ENCODE results near the gene MAP7D1.
A peak's percentile ranks its signal among the peaks of the same experiment; 100 is the strongest.
"Not testable (repeated sequence)": the region's sequence is repeated elsewhere in the genome, so short reads cannot be mapped to it uniquely, and the experiment has no call there.

The MAP7D1 gene

DNA sequence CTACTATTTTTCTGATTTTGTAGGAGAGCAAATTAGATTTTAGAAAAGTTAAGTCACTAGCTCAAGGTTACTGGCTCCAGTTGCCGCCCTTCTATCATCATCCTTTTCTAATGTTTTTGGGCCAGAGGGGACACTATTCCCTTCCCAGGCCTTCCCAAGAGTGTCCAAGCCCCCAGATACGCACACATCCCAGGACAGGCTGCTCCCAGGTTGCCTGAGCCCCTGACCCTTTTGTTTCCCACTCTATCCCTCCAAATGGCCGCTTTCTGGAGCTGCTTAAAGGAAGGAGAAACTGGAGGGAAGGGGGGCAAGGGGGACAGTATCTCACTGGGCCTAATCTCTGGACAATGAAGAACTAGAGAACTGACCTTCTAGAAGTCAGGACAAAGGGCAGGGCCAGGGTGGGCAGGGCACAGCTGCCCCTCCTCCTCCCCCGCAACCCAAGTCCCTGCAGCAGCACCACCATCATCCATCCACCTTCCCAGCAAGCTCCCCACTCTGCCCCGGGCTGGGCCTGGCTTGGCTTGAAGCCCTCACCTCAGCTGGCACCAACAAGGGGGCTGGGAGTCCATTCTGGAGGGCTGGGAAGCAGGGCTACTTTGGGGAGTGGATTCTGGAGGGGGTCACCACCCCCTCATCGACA lies 1.1 kb upstream of the MAP7D1 start:
- DNase-seq, result no peak

- DNase-seq, result peak; percentile 54 to 59
These were observed 562 bp downstream of the MAP7D1 start for GRCh38 chr1:36156329-36157114.

DNA sequence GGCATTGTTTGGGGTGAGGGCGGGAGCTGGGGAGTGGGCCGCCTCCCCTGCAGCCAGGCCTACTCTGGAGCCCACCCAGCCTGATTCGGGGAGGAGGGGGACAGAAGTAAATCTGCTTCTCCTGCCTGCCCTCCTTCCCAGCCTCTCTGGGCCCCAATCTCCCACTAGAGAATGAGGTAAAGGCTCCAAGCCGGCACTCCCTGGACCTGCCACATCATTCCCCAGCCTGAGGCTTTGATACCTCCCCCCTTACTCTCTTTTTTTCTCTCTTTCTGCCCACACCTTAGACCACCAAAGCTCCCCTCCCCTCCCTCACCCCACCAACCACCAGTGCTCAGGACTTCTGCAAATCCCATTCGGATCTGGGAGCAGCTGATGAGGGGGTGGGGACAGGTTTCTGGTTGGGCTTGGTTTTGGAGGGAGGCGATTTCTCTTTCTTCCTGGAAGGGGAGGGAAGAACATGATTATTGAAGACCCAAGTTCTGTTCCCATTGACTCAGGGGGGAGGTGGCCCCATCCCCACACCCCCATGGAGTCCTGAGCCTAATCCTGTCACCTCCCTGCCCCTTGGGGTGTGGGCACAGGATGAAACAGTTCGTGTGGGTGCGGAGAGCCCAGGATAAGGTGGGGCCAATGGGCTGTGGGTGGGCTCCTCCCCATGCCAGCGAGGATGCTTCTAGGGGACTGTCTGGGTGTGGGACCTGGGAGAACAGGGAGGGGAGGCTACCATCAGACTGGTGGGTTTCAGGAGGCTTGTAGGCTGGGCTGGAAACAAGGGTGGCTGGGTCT lies 1.3 kb downstream of the MAP7D1 start:
- DNase-seq, result no peak

- DNase-seq, result no peak
These were observed 2.2 kb downstream of the MAP7D1 start for GRCh38 chr1:36157973-36158826.

DNA sequence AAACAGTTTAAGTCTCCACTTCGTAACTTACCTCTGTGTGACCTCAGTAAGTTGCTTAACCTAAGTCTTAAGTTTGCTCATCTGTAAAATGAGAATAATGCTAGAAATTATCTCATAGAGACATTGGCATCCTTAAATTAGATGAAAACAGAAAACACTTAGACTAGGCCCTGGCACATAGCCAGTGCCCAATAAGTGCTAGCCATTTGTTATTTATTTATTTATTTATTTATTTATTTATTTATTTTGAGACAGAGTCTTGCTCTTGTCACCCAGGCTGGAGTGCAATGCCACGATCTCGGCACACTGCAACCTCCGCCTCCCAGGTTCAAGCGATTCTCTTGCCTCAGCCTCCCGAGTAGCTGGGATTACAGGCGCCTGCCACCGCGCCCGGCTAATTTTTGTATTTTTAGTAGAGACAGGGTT lies 2.9 kb downstream of the MAP7D1 start:
- not testable (repeated sequence) for DNase-seq

- no peak for DNase-seq
These were observed 3.8 kb downstream of the MAP7D1 start for GRCh38 chr1:36159614-36160387.

GRCh38 chr1:36160388-36160948 lies 4.5 kb downstream of the MAP7D1 start:
- DNase-seq, result no peak

GRCh38 chr1:36160949-36161485 lies 5.1 kb downstream of the MAP7D1 start:
- peak; percentile 72 to 77 for DNase-seq

GRCh38 chr1:36161641-36162531 lies 5.9 kb downstream of the MAP7D1 start:
- peak; percentile 58 to 68 for DNase-seq

GRCh38 chr1:36162680-36163239 lies 6.8 kb downstream of the MAP7D1 start:
- no peak for DNase-seq

- no peak for DNase-seq
These were observed 7.5 kb downstream of the MAP7D1 start for GRCh38 chr1:36163426-36163825.

DNA sequence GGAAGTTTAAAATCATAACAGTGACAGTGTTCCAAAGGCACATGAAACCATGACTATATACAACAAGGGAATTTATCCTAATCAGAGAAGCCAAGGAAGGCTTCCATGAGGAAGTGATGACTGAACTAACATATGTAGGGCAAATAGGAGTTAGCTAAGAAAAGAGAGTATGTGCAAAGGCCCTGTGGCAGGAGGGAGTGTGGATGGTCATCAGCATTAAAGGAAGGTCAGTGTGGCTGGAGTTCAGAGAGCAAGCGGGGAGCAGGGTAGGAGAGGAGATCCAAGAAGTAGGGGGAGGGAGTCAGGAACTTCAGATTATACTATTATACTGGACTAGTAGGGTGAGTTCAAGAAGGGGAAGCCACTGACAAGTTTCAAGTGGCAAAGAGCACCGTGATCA lies 8.4 kb downstream of the MAP7D1 start:
- no peak for DNase-seq

DNA sequence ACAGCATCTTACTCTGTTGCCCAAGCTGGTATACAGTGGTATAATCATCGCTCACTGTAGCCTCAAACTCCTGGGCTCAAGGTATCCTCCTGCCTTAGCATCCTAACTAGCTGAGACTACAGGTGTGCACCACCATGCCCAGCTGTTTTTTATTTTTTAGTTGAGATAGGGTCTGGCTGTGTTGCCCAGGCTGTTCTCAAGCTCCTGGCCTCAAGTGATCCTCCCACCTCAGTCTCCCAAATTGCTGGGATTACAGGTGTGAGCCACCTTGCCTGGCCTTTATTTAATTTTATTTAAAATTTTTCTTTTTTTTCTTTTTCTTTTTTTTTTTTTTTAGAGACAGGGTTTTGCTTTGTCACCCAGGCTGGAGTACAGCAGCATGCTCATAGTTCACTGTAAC lies 9.2 kb downstream of the MAP7D1 start:
- no peak for DNase-seq

- DNase-seq, result no peak
These were observed 10.2 kb downstream of the MAP7D1 start for GRCh38 chr1:36166136-36166535.

DNA sequence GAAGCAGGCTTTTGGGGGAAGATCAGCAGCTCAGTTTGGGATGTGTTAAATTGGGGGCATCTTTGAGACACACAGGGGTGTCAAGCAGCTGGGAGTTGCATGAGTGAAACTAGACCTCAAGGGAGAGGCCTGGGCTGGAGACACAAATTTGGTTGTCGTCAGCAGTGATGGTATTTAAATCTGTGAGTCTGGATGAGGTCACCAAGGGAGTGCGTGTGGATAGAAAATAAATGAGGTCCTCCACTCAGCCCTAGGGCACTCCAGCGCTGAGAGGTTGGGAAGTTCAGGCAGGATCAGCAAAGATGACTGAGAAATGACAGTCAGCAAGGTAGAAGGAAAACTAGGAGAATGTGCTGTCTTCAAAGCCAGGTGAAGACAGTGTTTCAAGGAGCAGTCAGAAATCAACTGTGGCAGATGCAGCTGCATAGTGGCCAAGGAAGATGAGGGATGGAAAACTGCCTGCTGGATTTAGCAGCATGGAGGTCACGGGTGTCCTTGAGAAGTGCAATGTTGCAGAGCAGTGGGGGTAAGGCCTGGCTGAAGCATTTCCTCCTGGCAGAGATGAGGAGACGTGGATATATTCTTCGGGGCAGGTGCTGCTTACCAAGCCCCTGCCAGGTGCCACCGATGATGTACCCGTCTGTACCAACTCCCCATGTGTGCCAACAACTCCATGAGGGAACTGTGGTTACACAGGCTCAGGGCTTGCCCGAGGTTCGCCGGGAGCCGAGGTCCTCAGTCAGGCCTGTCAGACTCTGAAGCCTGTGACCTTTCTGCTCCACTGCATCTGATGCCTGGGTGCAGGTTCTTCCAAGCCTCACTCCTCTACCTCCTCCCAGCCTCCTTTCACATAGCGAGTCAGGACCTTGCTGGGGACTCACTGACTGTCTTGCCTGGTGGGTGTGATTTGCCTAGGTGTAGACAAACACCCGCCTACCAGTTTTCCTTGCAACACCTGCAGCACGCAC lies 11.3 kb downstream of the MAP7D1 start:
- DNase-seq, result no peak

DNA sequence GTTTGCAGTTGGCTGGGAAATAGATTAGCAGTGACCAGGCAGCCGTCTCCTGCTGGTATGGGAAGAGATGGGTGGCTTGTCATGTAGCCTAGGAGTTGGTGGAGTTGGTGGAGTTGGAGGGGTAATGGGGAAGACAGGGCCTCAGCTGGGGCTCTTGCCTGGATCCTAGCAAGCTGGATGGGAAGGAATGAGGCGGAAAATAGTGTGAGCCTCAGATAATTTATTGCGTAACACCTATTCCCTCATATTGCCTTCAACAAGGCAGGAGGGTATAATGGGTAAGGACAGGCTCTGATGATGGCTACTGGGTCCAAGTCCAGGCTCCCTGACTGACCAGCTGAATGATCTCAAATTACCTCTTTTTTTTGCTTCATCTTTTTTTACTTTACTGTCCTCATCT lies 12.6 kb downstream of the MAP7D1 start:
- DNase-seq, result no peak

DNA sequence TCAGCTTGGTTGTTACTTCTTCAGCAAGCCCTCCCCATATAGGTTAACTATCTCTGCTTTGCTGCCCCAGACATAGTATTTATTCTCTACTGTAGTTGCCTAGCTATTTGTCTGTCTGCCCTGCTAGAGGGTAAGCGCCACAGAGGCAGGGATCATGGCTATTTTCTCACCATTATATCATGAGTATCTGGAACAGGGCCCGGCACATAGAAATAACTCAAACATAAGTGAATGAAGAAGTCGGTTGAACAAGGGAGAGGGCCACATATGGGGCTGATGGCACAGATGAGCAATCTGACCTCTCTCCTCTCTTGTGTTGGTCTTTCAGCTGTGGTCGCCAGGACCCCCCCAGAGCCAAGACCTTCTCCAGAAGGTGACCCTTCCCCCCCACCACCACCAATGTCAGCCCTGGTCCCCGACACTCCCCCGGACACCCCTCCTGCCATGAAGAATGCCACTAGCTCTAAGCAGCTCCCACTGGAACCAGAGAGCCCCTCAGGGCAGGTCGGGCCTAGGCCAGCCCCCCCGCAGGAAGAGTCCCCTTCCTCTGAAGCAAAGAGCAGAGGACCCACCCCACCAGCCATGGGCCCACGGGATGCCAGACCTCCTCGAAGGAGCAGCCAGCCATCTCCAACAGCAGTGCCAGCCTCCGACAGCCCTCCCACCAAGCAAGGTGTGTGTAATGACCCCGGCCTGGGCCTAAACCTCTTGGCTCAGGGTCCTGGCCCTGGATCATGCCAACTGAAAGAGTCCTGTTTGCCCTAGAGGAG lies 14.9 kb downstream of the MAP7D1 start:
- DNase-seq, result no peak

Data from CD4-positive, alpha-beta T cell treated with Interleukin-1 beta for 1 hour (primary cell).